Stimulated activated CD8-positive, alpha-beta memory T cell treated with anti-CD3 and anti-CD28 coated beads, Interleukin-4, amount 100 ng/mL, for 24 hours (primary cell): ENCODE measurements around the gene VPS13D.
"Not testable (repeated sequence)": the region's sequence is repeated elsewhere in the genome, so short reads cannot be mapped to it uniquely, and the experiment has no call there.

Experiments used
- DNase-seq: peaks from one replicate; pipeline ENCODE4 v3.0.0-alpha.2; 2020; ENCODE audit warnings: low read depth

The VPS13D gene

DNA sequence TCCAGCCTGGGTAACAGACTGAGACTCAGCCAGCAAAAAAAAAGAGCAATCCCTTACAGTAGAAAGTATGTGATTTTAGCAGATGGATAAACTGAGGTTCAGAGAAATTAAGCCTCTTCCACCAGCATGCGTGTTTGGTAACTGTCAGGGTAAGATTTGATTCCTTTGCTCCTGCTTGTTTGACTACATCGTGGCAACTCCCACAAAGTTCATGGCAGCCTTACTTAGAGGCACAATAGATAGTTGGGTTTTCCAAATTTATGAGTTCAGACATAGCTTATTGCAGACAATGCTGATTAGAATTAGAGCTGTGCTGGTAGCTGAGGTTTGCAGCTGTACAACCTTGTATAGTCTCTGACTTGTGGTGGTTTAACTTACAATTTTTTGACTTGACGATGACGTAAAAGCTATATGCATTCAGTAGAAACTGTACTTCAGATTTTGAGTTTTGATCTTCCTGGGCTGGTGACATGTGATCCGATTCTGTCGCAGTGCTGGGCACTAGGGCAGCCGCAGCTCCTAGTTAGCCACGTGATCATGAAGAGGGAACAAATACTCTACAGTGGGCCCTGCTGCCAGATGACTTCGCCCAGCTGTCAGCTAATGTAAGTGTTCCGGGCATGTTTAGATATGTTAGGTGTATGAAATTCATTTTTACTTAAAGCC is 220.4 kb downstream of the VPS13D start:
- DNase-seq = no peak

GRCh38 chr1:12450756-12451559 is 221.1 kb downstream of the VPS13D start:
- DNase-seq = no peak

DNA sequence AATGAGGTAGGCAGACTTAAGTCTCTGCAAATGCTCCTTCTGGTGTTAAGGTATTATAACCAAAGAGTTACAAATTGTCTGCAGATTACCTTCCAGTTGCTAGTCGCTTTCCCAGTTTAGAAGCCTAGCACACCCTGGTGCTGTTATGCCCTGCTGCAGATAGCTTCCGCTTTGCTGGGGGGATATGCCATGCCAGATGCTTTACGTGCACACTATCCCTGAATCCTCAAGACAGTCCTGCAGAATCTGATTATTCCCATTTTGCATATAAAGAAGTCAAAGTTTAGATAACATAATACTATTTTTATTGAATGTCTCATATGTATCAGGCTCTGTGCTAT is 221.7 kb downstream of the VPS13D start:
- DNase-seq = no peak

- DNase-seq = no peak
Observed at GRCh38 chr1:12452262-12452661, 222.4 kb downstream of the VPS13D start.

- no peak for DNase-seq
Observed at GRCh38 chr1:12453400-12454343, 223.8 kb downstream of the VPS13D start.

- DNase-seq = no peak
Observed at GRCh38 chr1:12454406-12455391, 224.9 kb downstream of the VPS13D start.

DNA sequence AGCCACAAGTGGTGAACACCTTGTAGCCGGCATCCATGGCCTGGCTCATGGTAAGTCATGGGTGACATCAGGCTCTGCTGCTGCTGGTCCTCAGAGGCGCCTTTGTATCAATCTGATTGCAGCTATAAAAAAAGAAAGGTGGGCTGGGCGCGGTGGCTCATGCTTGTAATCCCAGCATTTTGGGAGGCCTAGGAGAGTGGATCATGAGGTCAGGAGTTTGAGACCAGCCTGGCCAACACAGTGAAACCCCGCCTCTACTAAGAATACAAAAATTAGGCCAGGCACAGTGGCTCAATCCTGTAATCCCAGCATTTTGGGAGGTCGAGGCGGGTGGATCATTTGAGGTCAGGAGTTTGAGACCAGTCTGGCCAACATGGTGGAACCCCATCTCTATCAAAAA is 226.3 kb downstream of the VPS13D start:
- not testable (repeated sequence) for DNase-seq

DNA sequence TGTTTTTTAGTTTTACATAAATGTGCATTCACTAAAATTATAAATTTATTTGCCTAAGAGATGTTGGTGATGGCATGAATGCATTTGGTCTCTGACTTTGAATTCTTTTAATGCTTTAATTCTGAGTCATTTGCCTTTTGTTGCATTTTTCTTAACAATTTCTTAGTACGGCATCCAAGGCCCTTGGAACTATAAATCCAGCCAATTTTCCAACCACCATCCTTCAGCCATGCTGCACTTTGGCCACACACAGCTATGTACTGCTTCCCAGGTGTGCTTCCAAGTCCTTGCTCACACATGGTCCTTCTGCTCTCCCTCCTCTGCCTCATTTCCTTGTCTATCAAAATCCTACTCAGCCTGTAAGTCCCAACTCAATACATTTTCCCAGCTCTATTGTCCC is 227.1 kb downstream of the VPS13D start:
- no peak for DNase-seq

DNA sequence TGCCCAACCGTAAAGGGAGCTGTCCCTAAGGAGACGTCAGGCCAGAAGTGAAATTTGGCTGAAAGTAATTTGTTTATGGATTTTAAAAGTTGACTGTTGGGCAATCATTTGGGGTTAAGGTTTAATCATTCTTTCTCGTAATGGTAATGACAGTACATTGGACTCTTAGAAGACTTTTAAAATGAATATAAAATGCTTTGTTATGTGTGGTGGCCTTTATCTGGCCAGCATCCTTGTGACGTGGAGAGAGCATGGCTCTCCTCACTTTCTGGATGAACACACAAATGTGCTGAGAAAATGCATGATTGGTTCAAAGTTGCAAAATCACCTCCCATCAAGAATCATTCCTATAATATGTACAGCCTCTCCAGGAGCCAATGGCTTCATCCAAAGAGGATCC is 227.9 kb downstream of the VPS13D start:
- no peak for DNase-seq

GRCh38 chr1:12458571-12458970 is 228.7 kb downstream of the VPS13D start:
- no peak for DNase-seq

GRCh38 chr1:12460121-12460520 is 230.3 kb downstream of the VPS13D start:
- no peak for DNase-seq

GRCh38 chr1:12460911-12461621 is 231.2 kb downstream of the VPS13D start:
- DNase-seq = no peak

- DNase-seq = no peak
Observed at GRCh38 chr1:12461754-12462153, 231.9 kb downstream of the VPS13D start.

DNA sequence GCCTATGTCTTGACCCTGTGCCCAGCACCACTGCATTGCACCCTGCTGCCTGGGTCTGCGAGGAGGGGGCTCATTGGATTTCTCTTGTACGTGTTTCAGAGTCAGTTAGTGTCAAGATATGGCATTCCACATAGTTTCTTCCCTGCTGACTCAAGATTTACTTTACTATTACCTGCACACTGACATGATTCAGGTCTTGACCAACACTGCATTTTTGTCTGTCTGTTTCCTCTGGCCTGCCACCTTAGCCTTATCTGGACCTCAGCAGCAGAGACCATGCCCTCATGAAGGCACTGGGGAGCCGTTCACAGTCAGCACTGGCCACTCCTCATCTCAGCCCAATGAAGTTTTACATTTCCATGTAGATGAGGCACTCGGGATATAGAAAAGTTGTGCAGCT is 232.8 kb downstream of the VPS13D start:
- no peak for DNase-seq

- DNase-seq = no peak
Observed at GRCh38 chr1:12464045-12464461, 234.2 kb downstream of the VPS13D start.

GRCh38 chr1:12464598-12465056 is 234.8 kb downstream of the VPS13D start:
- no peak for DNase-seq

GRCh38 chr1:12465126-12465525 is 235.3 kb downstream of the VPS13D start:
- no peak for DNase-seq

- DNase-seq = no peak
Observed at GRCh38 chr1:12466816-12467215, 237.0 kb downstream of the VPS13D start.

- DNase-seq = no peak
Observed at GRCh38 chr1:12467570-12468286, 237.9 kb downstream of the VPS13D start.

- no peak for DNase-seq
Observed at GRCh38 chr1:12468323-12468722, 238.5 kb downstream of the VPS13D start.
